ENCODE measurements around the gene ATP8B4.

Gene ATP8B4

DNA sequence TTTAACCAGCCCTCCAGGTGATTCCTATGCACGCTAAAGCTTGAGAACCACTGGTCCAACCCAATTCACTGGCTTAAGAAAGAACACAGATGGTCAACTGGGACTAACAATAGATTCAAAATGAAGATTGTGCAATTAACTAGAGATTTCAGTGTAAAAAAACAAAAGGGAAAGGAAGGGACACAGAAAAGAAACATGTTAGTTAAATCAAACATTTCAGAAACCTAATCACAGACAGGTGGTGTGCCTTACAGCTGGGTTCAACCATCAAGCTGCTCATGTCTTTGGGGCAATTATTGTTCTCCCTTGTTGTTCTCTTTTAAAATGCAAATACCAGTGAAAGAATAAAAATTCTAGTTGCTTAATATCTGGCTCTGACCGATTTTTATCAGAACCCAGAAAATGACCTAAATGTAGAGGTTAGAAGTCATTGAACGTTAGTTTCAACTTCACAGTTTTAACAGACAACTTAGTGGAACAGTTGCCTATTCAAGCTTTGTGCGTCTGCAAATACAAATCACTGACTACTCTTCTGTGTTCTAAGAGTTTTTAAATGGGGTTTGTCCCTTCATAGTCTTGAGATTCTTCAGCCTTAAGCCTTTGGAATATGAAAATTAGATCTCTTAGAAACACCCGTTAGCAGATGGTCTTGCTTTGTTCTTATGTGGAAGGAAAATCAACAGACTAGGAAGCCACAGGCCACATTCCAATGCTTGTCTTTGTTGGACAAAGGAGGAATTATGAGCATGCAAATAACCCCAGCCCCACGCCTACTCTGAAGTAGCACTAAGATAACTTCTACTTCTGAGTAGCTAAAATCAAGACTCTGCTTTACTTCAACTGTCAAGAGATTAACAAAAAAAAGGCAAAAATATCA is 223.4 kb downstream of the ATP8B4 start:
- no peak overlapping the region for H3K4me3 ChIP-seq
- H3K27ac ChIP-seq, result no peak overlapping the region
- no peak for DNase-seq (ENCODE audit: low spot score)
- TF ChIP-seq CTCF (IDR thresholded peaks at IDR 0.05), result no peak

DNA sequence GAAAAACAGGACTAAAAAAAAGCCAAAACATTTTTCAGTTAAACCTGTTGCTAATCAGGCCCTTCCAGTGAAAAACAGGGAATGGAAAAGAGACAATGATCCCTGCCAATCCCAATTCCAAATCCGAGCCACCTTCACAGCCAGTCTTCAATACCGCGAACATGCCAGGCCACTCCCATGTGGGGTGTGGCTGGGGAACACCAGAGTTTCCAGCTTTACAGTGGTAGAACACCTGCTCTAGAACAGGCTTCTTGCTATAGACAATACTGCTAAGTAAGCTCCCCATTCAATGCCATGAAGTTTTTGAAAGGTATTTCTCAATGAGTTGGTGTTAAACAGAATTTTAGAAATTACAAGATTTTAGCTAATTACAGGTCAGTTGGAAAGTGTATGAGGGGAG is 228.3 kb downstream of the ATP8B4 start:
- Histone ChIP-seq H3K27ac (no peak overlapping the region), H3K4me3 (no peak overlapping the region)
- no peak for TF ChIP-seq CTCF (IDR thresholded peaks at IDR 0.05)
- no peak for DNase-seq (ENCODE audit: low spot score)

GRCh38 chr15:49889536-49889935 is 229.5 kb downstream of the ATP8B4 start:
- TF ChIP-seq CTCF (IDR thresholded peaks at IDR 0.05), result no peak
- H3K27ac ChIP-seq, result no peak overlapping the region

DNA sequence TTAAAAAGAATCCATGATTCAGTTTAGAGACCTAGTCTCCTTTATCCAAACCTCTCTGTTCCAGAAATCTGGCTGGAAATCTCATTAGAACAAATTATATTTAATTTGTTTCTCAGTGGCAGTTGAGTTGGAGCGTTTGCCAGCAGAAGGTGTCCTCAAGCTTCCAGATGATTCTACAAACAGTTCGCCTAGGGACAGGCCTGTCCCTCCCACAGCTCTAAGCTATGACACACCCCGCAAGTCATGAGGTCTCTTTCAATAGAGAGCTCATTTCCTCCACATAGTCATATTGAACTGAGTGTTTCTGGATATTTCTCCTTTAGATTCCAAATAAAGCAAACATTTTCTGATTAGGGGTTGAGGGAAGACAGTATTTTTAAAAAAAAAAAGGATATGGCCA is 230.3 kb downstream of the ATP8B4 start:
- Histone ChIP-seq H3K4me3 (no peak overlapping the region), H3K27ac (no peak overlapping the region)
- DNase-seq (ENCODE audit: low spot score), result no peak
- TF ChIP-seq CTCF (IDR thresholded peaks at IDR 0.05), result no peak

More at GRCh38 chr15:49889536-49889935, 229.5 kb downstream of the ATP8B4 start:
- DNase-seq (ENCODE audit: low spot score), result no peak
- no peak overlapping the region for H3K4me3 ChIP-seq

GRCh38 chr15:49888323-49888693 is 230.7 kb downstream of the ATP8B4 start:
- Histone ChIP-seq H3K4me3 (no peak overlapping the region), H3K27ac (no peak overlapping the region)
- TF ChIP-seq CTCF (IDR thresholded peaks at IDR 0.05), result no peak
- no peak for DNase-seq (ENCODE audit: low spot score)

DNA sequence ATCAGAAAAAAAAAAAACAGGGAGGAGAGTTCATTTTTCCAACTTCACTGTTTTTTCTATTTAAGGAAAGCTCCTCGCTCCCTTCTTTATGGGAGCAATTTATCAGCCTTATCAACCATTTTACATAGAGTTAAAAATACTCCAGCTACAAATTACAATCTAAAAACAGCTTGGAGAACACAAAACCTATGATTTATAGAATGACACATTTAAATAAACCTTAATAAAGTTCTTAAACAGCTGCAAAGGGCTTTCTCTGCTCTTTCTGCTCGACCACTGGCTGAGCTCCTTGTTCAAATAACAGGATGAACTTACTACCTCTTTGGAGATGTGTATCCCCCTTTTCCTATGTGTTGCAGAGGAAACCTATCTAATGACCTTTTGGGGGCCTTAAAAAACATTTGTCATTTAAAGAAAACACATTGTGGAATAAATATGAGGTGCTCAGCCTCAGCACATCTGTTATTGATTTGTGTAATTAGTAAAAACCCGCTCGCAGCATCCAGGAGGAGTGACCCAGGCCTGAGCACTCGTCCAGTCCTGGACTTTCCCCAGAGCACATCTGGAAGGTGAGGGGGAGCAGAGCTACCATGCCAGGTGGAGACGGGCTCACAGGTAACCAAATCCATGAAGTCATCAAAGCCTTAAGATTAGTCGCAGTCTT is 231.2 kb downstream of the ATP8B4 start:
- no peak overlapping the region for H3K27ac ChIP-seq

More for the DNA sequence above, 231.2 kb downstream of the ATP8B4 start:
- DNase-seq (ENCODE audit: low spot score), result no peak
- TF ChIP-seq CTCF (IDR thresholded peaks at IDR 0.05), result no peak
- H3K4me3 ChIP-seq, result no peak overlapping the region

All from coronary artery (tissue), 2 donors.